NCI-H2107 (cell line): Measurements from ENCODE around the gene ARHGDIG.
"Not testable (repeated sequence)": the region's sequence is repeated elsewhere in the genome, so short reads cannot be mapped to it uniquely, and the experiment has no call there.

Experiments
- DNase-seq: peaks from one replicate; lab custom pipeline; 2025; lab: John Stamatoyannopoulos, UW

Gene ARHGDIG

GRCh38 chr16:280552-280951 is at the start of gene ARHGDIG:
TSS of gene ARHGDIG (plus strand) at chr16:280591. CDS start at chr16:280681, 90 bp downstream.
- no peak for DNase-seq

GRCh38 chr16:230949-231348 is 49.4 kb upstream of the ARHGDIG start:
- DNase-seq = no peak

DNA sequence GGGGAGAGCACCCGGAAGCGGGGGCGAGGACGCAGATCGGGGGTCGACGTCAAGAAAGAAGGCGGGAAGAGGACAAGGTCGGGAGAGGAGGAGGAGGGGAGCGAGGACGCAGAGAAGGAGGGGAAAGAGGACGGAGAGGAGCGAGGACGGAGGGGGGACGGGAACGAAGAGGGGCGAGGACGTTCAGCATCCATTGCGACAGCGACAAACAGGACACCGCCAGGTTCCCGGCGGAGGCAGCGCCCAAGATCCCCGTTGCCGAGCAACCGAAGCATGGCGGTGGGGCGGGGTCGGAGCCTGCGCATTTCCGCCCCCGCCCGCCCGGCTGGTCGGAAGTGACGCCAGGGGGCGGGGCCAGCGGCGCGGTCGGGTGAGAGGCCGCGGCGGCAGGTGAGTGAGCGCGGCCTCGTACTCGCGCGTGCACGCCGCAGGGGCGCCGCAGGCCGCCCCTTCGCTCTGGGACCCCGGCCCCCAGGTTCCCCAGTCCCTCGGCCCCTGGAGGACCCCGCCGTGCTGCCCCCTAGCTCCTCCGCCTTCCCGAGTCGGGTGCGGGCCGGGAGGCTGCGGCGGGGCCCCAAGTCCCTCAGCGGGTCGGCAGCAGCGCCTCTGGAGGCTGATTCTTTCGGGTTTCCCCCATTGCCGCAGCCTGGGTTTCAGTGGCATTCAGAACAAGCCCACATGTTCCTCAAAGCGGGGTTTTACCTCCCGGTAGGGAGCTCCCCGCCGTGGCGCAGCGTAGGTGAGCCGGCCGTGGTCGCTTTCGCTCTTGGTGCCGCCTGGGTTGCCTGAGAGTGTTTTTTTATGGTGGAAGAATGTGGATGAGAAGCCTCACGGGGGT is 45.7 kb upstream of the ARHGDIG start, which contains the start of gene FAM234A:
TSS of gene FAM234A (plus strand) at position 354 of the 838 bp plus-strand sequence. CDS start 19,593 bp downstream, outside the sequence.
- DNase-seq = peak; percentile 83

GRCh38 chr16:239948-240277 is 40.5 kb upstream of the ARHGDIG start:
- no peak for DNase-seq

GRCh38 chr16:240559-240958 is 39.8 kb upstream of the ARHGDIG start:
- DNase-seq = no peak

DNA sequence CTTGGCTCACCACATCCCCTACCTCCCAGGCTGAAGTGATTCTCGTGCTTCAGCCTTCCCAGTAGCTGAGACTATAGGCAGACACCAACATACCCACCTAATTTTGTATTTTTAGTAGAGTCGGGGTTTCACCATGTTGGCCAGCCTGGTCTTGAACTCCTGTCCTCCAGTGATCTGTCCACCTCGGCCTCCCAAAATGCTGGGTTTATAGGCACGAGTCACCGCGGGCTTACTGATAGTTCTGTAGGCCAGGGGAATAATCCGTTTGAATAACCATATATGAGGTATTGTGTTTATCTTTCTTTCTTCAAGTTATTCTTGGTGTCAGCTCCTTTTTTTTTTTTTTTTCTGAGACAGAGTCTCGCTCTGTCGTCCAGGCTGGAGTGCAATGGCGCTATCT is 38.1 kb upstream of the ARHGDIG start:
- DNase-seq = no peak

DNA sequence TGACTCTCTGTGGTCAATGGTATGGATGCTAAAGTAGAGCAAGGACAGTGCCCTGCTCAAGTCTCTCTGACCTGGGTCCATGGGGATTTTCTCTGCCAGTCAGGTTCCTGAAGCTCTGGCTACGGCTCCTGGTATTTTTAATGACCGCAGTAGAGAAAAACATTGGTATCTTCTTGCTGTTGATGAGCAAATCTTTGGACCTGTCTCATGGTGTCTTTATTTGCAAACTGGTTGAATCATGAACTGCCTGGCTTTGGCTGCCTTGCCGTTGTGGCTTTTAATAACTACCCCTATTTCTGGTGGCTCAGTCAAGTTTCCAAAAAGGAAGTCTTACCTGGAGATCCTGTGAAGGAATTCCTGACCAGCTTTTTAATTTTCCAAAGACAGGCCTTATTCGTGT is 37.0 kb upstream of the ARHGDIG start:
- no peak for DNase-seq

DNA sequence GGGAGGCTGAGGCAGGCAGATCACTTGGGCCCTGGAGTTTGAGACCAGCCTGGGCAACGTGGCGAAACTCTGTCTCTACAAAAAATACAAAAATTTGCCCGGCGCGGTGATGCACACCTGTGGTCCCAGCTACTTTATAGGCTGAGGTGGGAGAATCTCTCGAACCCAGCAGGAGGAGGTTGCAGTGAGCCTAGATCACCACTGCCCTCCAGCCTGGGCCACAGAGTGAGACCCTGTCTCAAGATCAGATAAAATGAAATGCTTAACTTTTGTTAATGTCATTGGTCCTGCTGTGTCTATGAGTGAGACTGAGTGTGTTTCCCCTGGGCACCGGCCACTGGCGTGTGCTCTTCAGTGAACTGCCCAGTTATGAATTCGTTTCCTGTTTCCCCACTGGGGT is 35.3 kb upstream of the ARHGDIG start:
- no peak for DNase-seq

DNA sequence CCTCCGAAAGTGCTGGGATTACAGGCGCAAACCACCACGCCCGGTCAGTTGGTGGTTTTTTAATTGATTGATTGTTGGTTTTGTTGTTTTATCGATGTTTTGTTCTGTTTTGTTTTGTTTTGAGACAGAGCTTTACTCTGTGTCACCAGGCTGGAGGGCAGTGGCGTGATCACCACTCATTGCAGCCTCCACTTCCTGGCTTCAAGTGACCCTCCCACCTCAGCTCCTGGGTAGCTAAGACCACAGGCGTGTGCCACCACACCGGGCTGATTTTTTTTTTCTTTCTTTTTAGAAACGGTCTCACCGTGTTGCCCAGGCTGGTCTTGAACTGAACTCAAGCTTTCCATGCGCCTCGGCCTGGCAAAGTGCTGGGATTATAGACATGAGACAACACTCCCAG is 33.4 kb upstream of the ARHGDIG start:
- DNase-seq = no peak

DNA sequence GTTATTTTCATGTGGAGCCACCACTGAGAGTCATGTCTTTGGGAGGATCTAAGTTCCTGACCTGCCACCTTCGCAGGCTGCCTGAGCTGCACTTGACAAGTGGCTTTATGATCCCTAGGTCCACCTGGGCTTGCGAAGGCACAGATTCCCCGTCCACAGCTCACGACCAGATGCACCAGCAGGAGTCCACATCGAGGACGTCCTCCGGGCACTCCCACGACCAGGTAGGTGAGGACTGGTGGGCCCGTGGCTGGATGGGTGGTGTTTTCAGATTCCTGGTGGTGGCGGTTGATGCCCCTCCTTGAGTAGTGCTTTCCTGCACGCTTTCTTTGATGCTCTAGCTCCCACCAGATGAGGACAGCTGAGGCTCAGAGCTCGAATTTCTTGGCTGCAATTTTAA is 31.0 kb upstream of the ARHGDIG start:
- no peak for DNase-seq

- DNase-seq = no peak
Observed at GRCh38 chr16:252366-253337, 27.7 kb upstream of the ARHGDIG start.

GRCh38 chr16:253833-254232 is 26.6 kb upstream of the ARHGDIG start:
- DNase-seq = no peak

GRCh38 chr16:254461-254860 is 25.9 kb upstream of the ARHGDIG start:
- DNase-seq = no peak

- no peak for DNase-seq
Observed at GRCh38 chr16:255183-255582, 25.2 kb upstream of the ARHGDIG start.

DNA sequence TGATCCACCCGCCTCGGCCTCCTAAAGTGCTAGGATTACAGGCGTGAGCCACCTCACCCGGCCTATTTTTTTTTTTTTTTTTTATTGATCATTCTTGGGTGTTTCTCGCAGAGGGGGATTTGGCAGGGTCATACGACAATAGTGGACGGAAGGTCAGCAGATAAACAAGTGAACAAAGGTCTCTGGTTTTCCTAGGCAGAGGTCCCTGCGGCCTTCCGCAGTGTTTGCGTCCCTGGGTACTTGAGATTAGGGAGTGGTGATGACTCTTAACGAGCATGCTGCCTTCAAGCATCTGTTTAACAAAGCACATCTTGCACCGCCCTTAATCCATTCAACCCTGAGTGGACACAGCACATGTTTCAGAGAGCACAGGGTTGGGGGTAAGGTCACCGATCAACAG is 22.3 kb upstream of the ARHGDIG start:
- not testable (repeated sequence) for DNase-seq

DNA sequence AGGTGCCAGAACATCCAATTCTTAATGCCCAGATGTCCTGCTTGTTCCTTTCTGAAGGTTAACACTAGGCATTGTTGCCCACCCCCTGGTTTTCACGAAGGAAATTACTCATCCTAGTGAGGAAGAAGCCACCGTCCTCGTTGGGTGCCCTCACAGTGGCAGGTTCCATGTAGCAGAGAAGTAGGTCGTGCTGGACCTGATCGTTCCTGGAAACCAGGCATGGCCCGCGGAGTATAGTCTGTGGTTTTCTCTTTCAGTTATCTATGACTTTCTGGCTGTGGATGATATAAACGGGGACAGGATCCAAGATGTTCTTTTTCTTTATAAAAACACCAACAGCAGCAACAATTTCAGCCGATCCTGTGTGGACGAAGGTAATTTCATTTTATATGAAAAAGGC is 21.2 kb upstream of the ARHGDIG start:
- no peak for DNase-seq

DNA sequence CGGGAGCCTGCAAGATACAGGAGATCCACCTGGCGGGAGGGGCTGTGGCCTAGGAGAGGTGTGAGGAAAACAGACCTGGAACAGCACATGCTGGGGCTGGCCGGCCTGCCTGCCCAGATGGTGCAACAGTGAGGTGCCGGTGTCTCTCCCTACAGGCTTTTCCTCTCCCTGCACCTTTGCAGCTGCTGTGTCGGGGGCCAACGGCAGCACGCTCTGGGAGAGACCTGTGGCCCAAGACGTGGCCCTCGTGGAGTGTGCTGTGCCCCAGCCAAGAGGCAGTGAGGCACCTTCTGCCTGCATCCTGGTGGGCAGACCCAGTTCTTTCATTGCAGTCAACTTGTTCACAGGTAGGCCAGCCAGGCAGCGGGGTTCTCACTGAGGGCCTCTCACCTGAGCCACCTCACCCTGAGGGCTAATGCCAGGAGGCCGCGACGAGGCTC is 20.6 kb upstream of the ARHGDIG start:
- no peak for DNase-seq

DNA sequence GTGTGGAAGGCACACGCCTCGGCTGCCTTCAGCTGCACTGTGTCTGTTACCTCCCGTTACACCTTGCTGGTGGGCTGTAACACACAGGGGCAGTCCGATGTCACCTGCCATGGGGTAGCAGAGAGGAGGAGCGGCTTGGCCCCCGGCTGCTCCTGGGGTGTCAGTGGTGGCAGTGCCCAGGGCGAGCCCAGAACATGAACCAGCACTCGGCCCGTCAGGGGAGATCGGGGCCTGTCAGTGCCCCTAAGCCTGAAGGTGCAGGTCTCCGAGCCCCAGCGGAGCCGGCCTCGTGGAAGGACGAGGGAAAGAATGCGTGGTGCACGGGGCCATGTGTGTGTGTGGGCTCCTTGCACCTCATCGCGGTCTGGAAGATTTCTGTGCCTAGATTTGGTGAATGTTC is 20.1 kb upstream of the ARHGDIG start:
- DNase-seq = no peak

DNA sequence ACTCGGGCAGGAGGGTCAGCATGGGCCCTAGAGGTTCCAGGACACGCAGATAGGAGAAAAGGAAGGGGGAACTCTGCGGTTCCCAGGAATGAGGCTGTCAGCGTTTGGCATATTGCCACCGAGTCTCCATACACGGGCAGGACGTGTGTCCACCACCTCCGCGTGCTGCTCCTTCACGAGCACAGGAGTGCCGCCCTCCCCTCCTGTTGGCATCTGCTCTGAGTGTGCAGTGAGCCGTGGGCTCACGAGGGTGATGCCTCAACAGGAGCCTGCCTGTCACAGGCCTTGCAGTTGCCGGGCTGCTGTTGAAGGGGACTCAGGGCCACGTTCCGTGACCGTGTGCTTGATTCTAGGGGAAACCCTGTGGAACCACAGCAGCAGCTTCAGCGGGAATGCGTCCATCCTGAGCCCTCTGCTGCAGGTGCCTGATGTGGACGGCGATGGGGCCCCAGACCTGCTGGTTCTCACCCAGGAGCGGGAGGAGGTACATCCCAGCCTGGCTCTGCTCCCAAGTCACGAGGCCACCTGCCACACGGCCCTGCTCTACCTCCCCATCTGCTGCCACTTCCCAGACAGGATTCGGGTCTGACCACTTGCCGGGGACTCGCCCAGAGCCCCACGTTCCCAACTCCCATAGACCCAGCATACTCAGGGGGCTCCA is 19.2 kb upstream of the ARHGDIG start:
- no peak for DNase-seq

GRCh38 chr16:262121-262745 is 18.2 kb upstream of the ARHGDIG start:
- no peak for DNase-seq

DNA sequence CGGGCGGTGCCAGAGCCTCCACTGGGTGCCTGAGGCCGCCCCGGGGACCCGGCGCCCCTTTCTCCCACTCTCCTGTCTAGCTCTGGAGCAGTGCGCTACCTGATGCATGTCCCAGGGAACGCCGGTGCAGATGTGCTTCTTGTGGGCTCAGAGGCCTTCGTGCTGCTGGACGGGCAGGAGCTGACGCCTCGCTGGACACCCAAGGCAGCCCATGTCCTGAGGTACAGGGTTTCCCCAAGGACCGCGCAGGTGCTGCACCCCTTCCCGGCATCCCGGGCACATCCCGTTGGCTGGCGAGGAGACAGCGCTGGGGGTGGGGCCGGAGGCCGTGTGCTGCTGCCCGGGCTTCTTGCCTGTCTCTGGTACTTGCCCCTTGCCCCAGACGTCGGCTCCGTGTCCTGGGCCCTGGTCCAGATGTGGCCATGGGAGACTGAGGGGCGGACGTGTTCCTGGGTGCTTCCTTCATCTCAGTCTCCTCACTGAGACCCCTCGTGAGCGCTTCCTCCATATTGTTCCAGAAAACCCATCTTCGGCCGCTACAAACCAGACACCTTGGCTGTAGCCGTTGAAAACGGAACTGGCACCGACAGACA is 17.1 kb upstream of the ARHGDIG start:
- no peak for DNase-seq
